ENCODE results near the gene HECW1.

HECW1 gene

DNA sequence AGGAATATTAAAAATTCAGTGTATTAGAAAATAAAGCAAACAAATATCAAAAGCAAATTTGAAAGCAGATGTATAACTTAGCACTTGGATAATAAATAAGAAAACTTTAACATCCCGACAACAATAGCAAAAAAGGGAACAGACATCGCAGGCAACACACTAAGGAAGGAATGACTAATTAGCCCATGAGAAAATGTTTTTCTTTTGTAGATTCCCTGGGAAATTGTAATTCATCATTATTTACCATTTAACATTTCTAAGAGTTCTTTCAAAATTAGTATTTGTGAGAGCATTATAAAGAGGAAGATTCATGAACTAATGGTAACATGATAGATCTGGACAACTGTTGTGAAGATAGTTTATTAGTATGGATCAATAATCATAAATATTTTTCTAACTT is 364.4 kb downstream of the HECW1 start:
- TF ChIP-seq, protein P1, sequence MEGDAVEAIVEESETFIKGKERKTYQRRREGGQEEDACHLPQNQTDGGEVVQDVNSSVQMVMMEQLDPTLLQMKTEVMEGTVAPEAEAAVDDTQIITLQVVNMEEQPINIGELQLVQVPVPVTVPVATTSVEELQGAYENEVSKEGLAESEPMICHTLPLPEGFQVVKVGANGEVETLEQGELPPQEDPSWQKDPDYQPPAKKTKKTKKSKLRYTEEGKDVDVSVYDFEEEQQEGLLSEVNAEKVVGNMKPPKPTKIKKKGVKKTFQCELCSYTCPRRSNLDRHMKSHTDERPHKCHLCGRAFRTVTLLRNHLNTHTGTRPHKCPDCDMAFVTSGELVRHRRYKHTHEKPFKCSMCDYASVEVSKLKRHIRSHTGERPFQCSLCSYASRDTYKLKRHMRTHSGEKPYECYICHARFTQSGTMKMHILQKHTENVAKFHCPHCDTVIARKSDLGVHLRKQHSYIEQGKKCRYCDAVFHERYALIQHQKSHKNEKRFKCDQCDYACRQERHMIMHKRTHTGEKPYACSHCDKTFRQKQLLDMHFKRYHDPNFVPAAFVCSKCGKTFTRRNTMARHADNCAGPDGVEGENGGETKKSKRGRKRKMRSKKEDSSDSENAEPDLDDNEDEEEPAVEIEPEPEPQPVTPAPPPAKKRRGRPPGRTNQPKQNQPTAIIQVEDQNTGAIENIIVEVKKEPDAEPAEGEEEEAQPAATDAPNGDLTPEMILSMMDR (IDR thresholded peaks at IDR 0.05): no peak

DNA sequence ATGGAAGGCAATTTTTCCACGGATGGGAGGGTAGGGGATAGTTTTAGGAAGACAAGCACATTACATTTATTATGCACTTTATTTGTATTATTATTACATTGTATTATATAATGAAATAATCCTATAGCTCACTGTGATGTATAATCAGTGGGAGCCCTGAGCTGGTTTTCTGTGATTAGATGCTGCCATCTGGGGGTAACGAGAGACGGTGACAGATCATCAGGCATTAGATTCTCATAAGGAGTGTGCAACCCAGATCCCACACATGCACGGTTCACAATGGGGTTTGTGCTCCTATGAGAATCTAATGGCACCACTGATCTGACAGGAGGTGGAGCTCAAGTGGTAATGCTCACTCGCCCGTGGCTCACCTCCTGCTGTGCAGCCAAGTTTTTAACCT is 366.6 kb downstream of the HECW1 start:
- TF ChIP-seq, protein P1 (IDR thresholded peaks at IDR 0.05): peak; percentile 29; the same call in 1 of the 2 replicates

DNA sequence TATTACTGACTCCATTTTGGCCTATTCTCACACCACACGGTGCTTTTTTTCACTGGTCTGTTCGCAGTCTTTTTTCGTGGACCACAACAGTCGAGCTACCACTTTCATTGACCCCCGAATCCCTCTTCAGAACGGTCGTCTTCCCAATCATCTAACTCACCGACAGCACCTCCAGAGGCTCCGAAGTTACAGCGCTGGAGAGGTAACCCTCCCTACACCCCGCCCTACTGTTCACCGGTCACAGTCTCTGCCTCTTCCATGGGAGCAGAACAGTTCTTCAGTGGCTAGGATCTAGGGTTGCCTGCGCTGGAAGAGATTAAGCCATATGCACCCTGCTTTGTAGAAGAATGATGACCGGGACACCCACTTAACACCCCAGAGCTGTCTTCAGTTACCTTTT is 367.1 kb downstream of the HECW1 start:
- TF ChIP-seq, protein P1 (IDR thresholded peaks at IDR 0.05): no peak

DNA sequence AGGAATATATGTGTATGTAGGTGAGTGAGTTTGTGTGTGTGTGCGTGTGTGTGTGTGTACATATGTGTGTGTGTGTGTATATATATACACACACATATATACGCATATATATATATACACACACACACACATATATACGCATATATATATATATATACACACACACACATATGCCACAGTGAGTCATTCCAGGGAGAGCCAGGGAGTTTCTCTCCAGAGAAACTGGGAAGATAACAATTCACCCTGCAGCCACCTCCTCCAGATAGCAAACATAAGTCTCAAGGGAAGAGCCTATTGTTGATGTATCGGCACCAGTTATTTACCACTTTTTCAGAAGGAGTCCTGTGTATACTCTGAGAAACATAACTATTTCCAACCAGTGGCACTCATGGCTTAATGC is 368.1 kb downstream of the HECW1 start:
- TF ChIP-seq, protein P1 (IDR thresholded peaks at IDR 0.05): no peak

DNA sequence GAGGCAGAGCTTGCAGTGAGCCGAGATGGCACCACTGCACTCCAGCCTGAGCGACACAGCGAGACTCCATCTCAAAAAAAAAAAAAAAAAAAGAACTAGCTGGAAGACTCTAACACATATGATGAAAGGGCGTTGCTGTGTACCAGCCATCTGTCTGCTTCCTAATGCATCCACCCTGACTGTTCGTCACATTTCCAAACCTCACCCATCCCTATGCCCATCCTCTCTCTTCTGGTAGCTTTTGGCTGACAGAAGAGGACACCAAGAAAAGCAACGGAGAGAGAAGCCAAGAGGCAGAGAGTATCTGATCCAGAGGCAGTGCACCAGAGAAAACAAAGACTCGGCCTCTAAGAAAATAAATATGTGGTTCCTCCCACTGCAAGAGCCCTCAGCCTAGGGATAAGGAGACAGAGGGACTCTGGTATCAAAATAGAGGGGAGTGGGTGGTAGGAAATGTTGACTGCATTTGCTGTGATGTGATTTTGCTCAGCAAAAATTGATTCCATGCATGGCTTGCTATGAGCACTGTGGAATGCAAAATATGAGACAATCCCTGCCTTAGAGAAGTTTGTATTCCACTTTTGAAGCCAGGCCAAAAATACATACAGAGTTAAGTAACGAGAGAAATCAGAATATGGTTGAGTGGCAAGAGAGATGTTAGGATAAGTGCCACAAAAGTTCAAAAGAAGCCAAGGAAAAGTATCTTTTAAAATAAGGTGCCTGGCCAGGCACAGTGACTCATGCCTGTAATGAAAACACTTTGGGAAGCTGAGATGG is 369.6 kb downstream of the HECW1 start:
- TF ChIP-seq, protein P1 (IDR thresholded peaks at IDR 0.05): no peak

DNA sequence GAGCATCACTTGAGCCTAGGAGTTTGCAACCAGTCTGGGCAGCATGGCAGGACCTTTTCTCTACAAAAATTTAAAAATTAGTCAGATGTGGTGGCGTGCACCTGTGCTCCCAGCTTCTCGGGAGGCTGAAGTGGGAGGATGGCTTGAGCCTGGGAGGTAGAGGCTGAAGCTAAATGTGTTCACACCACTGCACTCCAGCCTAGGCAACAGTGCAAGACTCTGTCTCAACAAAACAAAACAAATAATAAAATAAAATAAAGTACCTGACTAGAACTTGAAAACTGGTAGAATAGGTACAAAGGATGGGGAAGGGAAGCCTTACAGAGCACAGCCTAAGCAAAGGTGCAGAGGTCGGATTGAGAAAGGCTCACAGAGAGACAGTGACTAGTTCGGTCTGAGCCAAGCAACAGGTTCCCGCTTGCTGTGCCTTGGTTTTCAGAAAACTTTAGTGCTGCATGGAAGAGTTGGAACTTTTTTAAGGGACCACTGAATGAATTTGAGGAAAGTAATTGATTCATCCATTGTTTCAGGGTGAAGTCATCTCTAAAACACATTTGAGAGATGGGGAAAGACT is 370.3 kb downstream of the HECW1 start:
- TF ChIP-seq, protein P1 (IDR thresholded peaks at IDR 0.05): no peak

DNA sequence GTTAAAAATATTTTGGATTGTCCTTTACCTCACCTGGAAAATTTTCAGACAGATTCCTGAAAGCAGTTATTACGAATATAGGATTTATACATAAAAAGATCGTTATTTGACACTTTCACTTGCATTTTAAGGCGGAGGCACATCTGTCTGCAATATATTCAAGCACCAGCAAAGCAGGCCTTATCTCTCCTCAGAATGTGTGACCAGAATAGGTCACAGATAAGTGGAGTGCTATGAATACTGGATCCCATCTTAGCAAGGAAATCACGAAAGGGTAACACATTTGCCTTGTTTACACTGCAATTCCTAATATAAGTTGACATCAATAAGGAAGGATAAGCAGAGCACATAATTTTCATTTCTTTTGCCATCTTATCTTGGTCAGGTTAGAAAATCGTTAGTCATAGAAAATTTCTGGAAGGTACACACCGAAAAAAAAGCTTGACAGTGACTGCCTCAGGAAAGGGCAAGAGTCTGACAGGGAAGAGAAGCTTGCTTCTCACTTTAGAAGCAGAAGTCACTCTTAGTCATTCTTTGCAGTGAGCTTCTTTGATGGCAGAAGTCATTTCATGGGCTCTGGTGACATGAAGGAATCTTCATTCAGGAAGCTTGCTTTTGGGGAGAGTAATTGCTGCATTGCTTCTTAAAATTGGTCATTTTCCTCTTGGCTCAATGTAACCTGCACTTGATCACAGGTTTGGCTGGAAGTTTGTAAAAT is 372.4 kb downstream of the HECW1 start:
- TF ChIP-seq, protein P1 (IDR thresholded peaks at IDR 0.05): no peak

Measured in LNCAP (cell line).